GM18861 (cell line): Measurements from ENCODE around the gene CARD14.
A peak's percentile ranks its signal among the peaks of the same experiment; 100 is the strongest.

Experiments used
- ATAC-seq: cut with Tn5 transposase; IDR thresholded peaks from one replicate; pipeline ENCODE4 v1.9.1; 2021; ENCODE audit not compliant: unreplicated experiment

The CARD14 gene

DNA sequence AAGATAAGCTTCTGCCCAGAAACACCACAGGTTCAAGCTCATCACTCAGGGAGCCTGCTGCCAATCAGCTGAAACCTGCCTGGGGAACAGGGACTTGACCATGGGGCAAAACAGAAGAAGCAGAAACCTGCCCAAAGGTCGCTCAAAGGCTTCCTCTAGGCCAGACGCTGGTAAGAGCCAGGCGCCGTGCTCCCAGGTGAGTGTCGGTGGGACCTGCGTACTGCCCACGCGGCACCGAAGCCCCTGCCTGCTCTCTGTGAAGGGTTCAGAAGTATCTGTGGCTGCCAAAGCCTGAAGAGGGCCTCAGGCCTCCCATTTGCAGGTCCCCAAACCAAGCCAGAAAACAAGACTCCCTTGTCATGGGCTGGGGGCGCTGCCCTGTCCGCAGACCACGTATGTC, 39.9 kb downstream of the CARD14 start:
- no peak for ATAC-seq

DNA sequence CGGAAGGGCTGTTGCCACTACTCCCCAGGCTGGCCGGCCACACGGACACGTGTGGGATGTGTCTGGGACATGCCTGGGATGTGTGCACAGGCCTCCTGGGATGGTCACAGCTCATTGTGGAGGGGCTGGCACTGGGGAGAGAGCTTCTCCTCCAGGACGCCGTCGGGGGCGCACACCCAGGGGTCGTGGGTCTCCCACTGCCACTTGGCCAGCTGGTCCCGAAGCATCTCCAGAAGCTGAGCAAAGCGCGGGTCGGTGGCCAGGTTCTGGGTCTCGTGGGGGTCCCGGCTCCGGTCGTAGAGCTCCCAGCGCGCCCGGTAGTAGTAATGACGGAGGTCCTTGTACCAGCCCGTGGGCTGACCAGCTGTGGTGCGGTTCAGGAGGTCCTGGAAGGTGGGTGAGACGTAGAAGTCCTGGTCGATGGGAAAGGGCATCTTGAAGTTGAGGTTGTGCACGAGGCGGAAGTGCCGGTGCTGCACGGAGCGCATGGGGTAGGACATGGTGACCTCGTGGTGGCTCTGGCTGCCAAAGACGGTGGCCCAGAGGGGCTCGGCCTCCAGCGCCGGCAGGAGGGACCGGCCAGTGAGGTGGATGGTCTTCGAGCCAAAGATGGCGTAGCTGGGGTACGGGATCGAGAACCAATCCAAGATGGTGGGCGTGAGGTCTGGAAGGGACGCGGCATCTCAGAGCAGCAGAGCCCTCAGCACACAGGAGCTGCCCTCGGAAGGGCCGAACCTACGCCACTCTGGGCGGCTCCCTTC, 40.7 kb downstream of the CARD14 start:
- ATAC-seq: no peak

- ATAC-seq: no peak
These were observed 42.3 kb downstream of the CARD14 start for GRCh38 chr17:80212109-80212508.

DNA sequence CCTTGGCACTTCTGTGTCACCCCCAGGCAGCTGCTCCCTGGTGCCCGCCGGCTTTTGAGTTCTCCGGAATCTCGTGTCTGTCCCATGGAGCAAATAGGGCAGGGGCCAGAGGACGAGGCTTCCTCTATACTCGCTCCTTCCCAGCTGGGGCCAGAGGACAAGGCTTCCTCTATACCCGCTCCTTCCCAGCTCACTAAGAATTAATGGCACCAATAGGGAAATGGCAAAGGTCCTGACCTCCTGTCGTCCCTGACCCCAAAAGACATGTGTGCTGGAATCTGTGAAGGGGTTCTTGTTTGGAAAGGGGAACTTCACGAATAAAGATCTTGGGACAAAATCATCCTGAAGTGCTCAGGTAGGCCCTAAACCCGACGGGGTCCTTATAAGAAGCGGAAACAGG, 42.7 kb downstream of the CARD14 start:
- no peak for ATAC-seq

DNA sequence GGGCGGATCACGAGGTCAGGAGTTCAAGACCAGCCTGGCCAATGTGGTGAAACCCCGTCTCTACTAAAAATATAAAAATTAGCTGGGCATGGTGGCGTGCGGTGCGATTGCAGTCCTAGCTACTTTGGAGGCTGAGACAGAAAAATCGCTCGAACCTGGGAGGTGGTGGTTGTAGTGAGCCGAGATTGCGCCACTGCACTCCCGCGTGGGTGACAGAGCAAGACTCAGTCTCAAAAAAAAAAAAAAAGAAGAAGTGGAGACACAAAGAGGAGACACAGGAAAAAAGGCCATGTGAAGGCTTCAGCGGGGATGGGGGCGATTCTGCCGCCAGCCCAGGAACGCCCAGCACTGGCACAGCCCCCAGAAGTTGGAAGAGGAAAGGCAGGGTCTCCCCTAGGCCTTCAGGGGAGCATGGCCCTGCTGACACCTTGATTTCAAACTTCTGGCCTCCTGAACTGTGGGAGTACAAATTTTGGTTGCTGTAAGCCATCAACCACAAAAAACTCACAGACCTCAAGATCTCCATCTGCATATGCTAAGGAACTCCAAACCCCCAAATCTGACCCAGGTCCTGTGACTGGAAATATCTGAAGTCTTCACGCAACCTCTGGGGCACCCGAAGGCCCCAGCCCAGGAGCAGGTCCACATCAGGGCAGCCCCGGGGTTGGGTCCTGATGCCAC, 43.3 kb downstream of the CARD14 start:
- ATAC-seq: no peak

DNA sequence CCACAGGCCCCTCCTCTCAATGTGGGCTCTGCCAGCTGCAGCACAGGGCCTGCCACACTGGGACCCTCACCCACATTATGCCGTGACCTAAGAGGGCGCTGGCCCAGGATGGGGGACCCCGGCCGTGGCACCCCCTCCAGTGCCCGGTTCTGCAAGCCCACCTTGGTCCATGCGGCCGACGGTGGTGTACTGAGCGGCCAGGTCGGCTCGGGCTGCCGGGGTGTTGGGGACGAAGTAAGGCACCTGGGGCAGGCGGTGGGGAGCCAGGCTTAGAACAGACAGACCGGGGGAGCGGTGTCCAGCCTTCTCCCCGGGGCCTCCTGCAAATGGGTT, 43.8 kb downstream of the CARD14 start:
- no peak for ATAC-seq

GRCh38 chr17:80214012-80214877, 44.4 kb downstream of the CARD14 start:
- ATAC-seq: no peak

GRCh38 chr17:80214878-80215210, 45.0 kb downstream of the CARD14 start:
- ATAC-seq: no peak

DNA sequence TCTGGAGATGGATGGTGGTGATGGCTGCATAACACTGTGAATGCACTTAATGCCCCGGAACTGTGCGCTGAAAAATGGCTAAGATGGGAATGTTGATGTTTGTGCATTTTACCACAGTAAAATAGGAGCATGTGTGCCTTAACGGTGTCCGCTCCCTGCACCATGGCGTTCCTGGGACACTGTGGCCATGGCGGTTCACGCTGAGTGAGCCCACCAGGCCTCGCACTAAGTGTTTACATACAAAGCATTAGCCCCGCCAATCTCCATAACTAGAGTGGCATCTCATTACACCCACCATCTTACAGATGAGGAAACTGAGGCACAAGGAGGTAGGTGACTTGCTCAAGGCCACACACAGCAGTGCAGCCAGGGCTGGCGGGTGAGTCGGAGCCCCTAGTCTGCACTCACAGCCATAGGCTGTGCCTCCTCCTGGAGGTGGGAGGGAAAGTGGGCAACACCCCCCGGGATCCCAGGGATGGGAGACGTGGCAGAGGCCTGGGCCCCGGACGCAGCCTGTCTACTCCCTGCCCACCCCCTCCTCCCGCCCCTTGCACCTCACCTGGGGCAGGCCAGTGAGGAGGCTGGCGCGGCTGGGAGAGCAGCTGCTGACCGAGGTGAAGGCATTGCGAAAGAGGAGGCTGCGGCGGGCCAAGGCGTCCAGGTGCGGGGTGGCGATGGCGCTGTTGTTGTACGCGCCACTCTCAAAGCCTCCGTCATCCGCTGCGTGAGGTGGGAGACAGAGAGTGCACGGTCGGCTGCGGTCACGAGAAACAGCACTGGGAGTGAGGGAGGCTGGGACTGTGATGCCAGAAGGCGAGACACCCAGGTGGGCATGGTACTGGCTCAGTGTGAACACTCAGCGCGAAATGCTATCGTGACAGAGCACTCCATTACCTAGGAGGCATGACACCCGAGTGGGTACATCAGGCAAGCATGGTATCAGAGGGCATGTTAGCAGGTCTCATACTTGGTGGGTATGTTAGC, 46.9 kb downstream of the CARD14 start:
- ATAC-seq: no peak

DNA sequence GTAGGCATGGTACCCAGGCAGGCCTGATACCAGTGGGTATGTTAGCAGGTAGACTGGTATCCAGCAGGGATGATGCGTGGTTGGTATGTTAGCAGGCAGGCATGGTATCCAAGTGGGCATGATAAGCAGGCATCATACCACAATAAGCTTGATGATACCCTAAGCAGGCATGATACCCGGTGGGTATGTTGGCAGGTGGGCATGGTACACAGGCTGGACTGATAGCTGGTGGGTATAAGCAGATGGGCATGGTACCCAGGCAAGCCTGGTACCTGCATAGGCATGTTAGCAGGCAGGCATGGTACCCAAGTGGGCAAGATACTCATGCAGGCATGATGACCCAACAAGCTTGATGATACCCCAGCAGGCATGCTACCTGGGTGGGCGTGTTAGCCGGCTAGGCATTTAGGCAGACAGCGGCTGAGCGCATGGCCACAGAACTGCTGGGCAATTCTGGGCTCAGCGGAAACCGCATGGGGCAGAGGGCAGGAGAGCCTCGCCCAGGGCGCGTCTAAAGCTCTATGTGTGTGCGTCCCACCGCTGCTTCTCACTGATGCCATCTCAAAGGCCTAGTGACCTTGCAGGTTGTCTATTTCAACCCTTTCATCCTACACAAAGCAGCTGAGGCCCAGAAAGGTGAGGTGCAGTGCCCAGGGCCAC, 48.0 kb downstream of the CARD14 start:
- no peak for ATAC-seq

GRCh38 chr17:80218391-80218790, 48.6 kb downstream of the CARD14 start:
- no peak for ATAC-seq

- peak; percentile 53 for ATAC-seq
These were observed 49.4 kb downstream of the CARD14 start for GRCh38 chr17:80219013-80219762.

DNA sequence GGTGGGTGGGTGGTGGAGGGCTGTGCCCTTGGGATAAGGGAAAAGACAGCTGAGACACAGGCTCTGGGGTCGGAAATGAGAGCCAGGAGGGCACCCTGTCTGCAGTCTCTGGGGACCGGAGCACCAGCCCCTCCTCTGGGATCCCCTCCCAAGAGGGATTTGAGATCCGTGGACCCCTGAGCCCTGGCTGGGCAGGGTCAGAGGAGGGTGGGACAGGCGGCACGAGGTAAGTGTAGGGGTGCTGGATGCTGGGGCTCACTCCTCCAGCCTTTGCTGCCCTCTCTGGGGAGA, 49.9 kb downstream of the CARD14 start:
- ATAC-seq: no peak

DNA sequence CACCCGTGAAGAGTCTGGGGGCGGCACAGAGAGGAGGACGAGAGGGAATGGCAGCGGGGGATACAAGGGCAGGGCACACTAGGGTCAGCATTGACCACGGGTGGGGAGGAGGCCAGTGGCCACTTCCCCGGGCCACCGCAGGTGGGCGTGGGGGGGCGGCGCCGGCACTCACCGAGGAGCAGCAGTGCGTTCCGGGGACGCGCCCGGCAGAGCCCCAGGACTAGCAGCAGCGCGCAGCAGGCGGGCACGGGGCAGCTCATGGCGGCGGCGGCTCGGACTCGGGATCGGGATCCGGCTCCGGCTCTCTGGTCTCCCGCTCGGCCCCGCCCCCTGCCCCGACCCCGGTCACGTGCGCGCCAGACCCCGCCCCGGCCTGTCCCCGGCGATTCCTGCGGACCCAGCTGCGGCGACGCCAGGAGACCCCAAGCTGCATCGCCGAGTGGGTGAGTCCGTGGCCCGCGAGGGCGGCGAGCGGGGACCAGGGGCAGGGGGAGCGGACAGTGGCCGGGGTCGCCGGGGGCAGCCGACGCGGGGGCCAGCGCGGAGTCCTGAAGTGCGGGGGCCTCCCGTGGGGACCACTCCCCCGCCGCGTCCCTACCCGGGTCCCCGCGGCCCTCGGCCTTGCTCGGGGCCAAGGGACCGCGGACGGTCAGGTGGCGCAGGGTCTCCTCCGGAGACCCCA, 50.4 kb downstream of the CARD14 start, which contains the start of the genes SGSH and SLC26A11:
Gene SGSH (minus strand): TSS at position 280 of the 682 bp plus-strand sequence. CDS start 20 bp downstream, at position 260.
Gene SLC26A11 (plus strand): TSS at position 374 of the 682 bp plus-strand sequence. CDS start 1,134 bp downstream, outside the sequence.
- ATAC-seq: peak; percentile 17

- no peak for ATAC-seq
These were observed 50.9 kb downstream of the CARD14 start for GRCh38 chr17:80220736-80221215.

DNA sequence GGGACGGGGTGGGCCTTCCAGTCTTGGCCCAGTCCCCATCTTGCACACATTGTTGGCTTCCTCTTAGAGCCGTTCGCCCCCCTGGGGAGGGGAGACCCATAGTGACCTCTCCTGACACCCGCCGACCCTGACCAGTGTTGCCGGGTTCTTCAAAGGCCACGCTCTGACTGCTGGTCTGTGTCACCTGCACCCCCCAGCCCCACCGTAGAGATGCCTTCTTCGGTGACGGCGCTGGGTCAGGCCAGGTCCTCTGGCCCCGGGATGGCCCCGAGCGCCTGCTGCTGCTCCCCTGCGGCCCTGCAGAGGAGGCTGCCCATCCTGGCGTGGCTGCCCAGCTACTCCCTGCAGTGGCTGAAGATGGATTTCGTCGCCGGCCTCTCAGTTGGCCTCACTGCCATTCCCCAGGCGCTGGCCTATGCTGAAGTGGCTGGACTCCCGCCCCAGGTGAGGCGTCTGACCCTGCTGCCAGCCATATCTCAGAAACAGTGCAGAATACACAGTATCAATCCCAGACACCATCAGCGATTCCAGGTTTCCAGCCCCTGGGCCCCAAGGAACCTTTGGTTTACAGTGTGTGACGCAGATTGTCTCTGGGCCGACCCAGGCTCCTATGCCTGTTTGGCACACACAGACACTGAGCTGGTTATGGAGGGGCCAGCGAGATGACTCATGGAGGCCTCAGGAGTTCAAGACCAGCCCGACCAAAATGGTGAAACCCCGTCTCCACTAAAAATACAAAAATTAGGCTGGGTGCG, 51.7 kb downstream of the CARD14 start:
- no peak for ATAC-seq

DNA sequence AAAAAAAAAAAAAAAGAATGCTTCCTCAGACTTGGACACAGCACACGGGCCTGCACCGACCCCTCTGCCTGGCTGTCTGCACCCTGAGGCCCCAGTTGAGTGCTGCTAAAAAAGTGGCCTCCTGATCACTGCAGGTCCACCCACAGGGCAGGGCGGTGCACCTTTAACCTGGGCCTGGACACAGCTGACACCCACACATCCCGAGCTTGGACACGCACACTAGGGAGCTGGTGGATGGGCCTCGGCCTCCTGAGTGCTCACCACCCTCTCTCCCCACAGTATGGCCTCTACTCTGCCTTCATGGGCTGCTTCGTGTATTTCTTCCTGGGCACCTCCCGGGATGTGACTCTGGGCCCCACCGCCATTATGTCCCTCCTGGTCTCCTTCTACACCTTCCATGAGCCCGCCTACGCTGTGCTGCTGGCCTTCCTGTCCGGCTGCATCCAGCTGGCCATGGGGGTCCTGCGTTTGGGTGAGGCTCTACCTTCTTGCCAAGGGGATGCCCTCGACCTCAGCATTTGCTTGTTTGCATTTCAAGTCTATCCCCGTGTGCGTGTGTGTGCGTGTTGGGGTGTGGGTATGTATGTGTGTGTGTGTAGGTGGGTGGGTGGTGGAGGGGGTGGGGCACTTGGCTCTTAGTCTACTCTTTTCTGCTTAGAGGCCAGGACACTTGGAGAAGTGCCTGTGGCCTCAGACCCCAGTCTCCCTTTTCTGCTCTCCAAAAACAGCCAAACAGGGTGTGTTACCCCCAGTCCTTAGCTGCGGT, 52.7 kb downstream of the CARD14 start:
- no peak for ATAC-seq
